Thoracic aorta (tissue), 2 donors: ENCODE data around the gene SORBS1. TPM values are rescaled to one million over a fixed set of nuclear protein-coding genes. Genes with fewer than 3 reads are reported as not detected.

Experiments
- ATAC-seq: fragments of 150-250 bp; one replicate; pipeline ENCODE4 v1.8.0; 2017; ENCODE audit warnings: low read depth; ENCODE audit not compliant: insufficient number of reproducible peaks, low FRiP score
- DNase-seq: peaks from one replicate; pipeline ENCODE4 v3.0.0-alpha.2; 2020; ENCODE audit warnings: low spot score
- H3K27ac ChIP-seq, 2 donors: fragments of 200-600 bp; sonication (generic); 1 replicate in 1 of 2; 2 replicates in 1 of 2; pipeline ENCODE4 v1.5.1; 2016; ENCODE audit warnings: mild to moderate bottlenecking in 2 of 2, moderate library complexity in 2 of 2
- H3K27me3 ChIP-seq: fragments of 200-600 bp; sonication (generic); replicated peaks from 2 replicates; pipeline ENCODE4 v1.6.0; 2016; ENCODE audit warnings: mild to moderate bottlenecking; ENCODE audit not compliant: insufficient read depth
- H3K36me3 ChIP-seq: fragments of 200-600 bp; sonication (generic); one replicate; pipeline ENCODE4 v1.5.1; 2016
- H3K4me1 ChIP-seq, 2 donors: fragments of 200-600 bp; sonication (generic); 1 replicate in 1 of 2; 2 replicates in 1 of 2; pipeline versions ENCODE4 v1.5.1 to v1.6.0; 2016; ENCODE audit warnings: low read depth in 2 of 2, mild to moderate bottlenecking in 1 of 2; ENCODE audit not compliant: control insufficient read depth in 1 of 2
- H3K4me3 ChIP-seq: fragments of 200-600 bp; sonication (generic); 2 replicates; pipeline ENCODE4 v1.5.1; 2016; ENCODE audit warnings: mild to moderate bottlenecking
- H3K9me3 ChIP-seq: fragments of 200-600 bp; sonication (generic); 2 replicates; pipeline ENCODE4 v1.5.1; 2016
- CTCF ChIP-seq: fragments of 200-600 bp; sonication (generic); IDR thresholded peaks from one replicate; pipeline ENCODE4 v1.5.1; 2019; ENCODE audit warnings: antibody characterized with exemption
- total RNA-seq, 2 donors: library from RNA; depleted of rRNA; stranded (reverse); fragments of >200 nt; gene quantifications; one replicate each; pipeline versions ENCODE4 v1.1.0 to v1.2.3, GENCODE V29; 2016

SORBS1 gene
- total RNA-seq, 2 donors from 2014 or later: 1,110 to 1,659 TPM

- no peak for TF ChIP-seq CTCF
- ATAC-seq (no peak), DNase-seq (no peak)
- peak overlapping the region; percentile 81 to 93 for H3K27ac ChIP-seq
- peak overlapping the region; percentile 77 for H3K4me3 ChIP-seq
- no peaks in the 10 kb centered on the region for H3K27me3 ChIP-seq
- H3K4me1 ChIP-seq: peaks cover 8 to 44% of the 10 kb centered on the region in 2 donors
- no peaks in the 10 kb centered on the region for H3K9me3 ChIP-seq
- peaks cover 2% of the 10 kb centered on the region for H3K36me3 ChIP-seq
Measured at GRCh38 chr10:95556994-95557767, 4.0 kb downstream of the SORBS1 start.

GRCh38 chr10:95553674-95554073 lies 7.5 kb downstream of the SORBS1 start:
- Histone ChIP-seq H3K4me3 (peak overlapping the region; percentile 17), H3K27me3 (no peaks in the 10 kb centered on the region), H3K9me3 (no peaks in the 10 kb centered on the region), H3K36me3 (peaks cover 6% of the 10 kb centered on the region), H3K27ac (no peak overlapping the region), H3K4me1 (peaks cover 35 to 73% of the 10 kb centered on the region in 2 donors)
- ATAC-seq (no peak), DNase-seq (no peak)
- no peak for TF ChIP-seq CTCF

DNA sequence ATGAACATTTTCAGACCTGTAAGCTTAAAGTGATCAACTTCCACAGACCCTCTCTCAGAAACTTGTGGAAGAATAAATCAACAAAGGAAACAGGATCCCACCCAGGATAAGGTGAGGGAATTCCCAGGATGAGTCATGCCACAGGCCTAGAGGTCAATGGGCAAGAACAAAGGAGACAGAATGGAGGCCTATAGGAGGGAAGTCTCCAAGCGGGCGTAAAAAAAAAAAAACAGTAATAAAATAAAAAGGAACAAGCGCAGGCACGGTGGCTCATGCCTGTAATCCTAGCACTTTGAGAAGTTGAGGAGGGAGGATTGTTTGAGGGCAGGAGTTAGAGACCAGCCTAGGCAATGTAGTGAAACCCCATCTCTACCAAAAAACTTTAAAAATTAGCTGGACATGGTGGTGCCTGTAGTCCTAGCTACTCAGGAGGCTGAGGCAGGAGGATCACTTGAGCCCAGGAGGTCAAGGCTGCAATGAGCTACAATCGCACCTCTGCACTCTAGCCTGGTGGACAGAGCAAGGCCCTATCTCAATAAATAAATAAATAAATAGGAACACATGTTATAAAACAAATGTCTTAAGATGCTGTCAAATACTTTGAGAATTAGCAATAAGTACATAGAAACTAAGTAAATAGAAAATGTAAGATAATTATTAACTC lies 8.4 kb downstream of the SORBS1 start:
- peak overlapping the region in 1 of 2 donors; percentile 4 for H3K27ac ChIP-seq
- TF ChIP-seq CTCF: no peak
- H3K4me3 ChIP-seq: peak overlapping the region; percentile 47
- ATAC-seq (no peak), DNase-seq (no peak)
- H3K9me3 ChIP-seq: no peaks in the 10 kb centered on the region
- peaks cover 8% of the 10 kb centered on the region for H3K36me3 ChIP-seq
- H3K27me3 ChIP-seq: no peaks in the 10 kb centered on the region
- H3K4me1 ChIP-seq: peaks cover 40 to 82% of the 10 kb centered on the region in 2 donors

- peak overlapping the region; percentile 47 for H3K4me3 ChIP-seq
- H3K36me3 ChIP-seq: peaks cover 8% of the 10 kb centered on the region
- no peaks in the 10 kb centered on the region for H3K9me3 ChIP-seq
- peak overlapping the region; percentile 44 to 61 for H3K27ac ChIP-seq
- peaks cover 63 to 97% of the 10 kb centered on the region in 2 donors for H3K4me1 ChIP-seq
- H3K27me3 ChIP-seq: no peaks in the 10 kb centered on the region
- DNase-seq (no peak), ATAC-seq (no peak)
- TF ChIP-seq CTCF: no peak
Measured at GRCh38 chr10:95550073-95550672, 11.0 kb downstream of the SORBS1 start.
